Panc1 (cell line): ENCODE data around the gene VWA8.

ENCODE experiments used
- TCF7L2 ChIP-seq: IDR thresholded peaks from 2 replicates; pipeline ENCODE4 v1.6.1; 2011; ENCODE audit warnings: mild to moderate bottlenecking, low read depth, low read length, inconsistent platforms
- TF ChIP-seq, protein P1 (sequence below): fragments of 450-650 bp; IDR thresholded peaks from 2 replicates; pipeline ENCODE4 v1.5.1; 2017; ENCODE audit warnings: mild to moderate bottlenecking
- TF ChIP-seq, protein P2 (sequence below), 2 experiments: IDR thresholded peaks; 2 replicates each; pipeline ENCODE4 v1.6.1; 2011 to 2012; ENCODE audit warnings: low read depth in 2 of 2, control low read depth in 1 of 2, low read length in 1 of 2, mild to moderate bottlenecking in 1 of 2, moderate library complexity in 1 of 2; ENCODE audit not compliant: insufficient read depth in 1 of 2

DNA sequence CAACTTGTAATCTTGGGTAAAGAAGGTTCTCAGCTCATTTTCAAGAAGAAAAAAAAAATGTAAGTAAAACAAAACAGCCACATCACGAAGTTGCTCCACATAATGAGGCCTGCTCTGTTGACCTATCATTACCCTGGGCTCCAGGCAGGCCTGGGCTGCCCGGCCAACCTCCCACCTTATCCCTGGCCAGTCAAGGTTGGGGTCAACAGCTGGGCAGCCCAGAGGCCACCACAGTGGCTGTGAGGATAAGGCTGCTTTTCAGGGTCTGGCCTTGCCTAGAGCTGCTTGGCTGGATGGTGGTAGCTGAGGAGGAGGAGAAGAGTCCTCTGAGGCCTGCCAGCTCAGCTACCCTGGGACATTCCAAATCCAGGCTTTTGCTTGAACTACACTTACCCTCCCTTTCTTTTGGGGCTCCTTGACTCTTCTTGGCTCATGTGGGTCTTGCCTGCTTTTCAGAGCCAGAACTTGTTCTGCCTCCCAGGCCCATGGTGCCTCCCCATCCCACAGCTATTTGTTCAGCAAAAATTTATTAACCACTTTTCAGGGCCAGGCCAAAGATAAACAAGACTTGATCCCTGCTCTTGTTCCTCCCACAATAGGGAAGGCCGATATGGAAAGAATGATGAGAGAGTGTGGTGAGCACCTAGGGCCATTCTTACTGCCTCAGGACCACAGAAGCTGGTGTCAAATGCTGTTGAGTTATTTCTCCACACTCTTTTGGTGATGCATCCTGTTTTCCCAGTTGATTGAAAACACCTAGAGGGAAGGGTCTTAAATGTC is 401.9 kb downstream of the VWA8 start:
- TF ChIP-seq, protein P1, sequence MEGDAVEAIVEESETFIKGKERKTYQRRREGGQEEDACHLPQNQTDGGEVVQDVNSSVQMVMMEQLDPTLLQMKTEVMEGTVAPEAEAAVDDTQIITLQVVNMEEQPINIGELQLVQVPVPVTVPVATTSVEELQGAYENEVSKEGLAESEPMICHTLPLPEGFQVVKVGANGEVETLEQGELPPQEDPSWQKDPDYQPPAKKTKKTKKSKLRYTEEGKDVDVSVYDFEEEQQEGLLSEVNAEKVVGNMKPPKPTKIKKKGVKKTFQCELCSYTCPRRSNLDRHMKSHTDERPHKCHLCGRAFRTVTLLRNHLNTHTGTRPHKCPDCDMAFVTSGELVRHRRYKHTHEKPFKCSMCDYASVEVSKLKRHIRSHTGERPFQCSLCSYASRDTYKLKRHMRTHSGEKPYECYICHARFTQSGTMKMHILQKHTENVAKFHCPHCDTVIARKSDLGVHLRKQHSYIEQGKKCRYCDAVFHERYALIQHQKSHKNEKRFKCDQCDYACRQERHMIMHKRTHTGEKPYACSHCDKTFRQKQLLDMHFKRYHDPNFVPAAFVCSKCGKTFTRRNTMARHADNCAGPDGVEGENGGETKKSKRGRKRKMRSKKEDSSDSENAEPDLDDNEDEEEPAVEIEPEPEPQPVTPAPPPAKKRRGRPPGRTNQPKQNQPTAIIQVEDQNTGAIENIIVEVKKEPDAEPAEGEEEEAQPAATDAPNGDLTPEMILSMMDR: no peak
- TF ChIP-seq, protein P2, sequence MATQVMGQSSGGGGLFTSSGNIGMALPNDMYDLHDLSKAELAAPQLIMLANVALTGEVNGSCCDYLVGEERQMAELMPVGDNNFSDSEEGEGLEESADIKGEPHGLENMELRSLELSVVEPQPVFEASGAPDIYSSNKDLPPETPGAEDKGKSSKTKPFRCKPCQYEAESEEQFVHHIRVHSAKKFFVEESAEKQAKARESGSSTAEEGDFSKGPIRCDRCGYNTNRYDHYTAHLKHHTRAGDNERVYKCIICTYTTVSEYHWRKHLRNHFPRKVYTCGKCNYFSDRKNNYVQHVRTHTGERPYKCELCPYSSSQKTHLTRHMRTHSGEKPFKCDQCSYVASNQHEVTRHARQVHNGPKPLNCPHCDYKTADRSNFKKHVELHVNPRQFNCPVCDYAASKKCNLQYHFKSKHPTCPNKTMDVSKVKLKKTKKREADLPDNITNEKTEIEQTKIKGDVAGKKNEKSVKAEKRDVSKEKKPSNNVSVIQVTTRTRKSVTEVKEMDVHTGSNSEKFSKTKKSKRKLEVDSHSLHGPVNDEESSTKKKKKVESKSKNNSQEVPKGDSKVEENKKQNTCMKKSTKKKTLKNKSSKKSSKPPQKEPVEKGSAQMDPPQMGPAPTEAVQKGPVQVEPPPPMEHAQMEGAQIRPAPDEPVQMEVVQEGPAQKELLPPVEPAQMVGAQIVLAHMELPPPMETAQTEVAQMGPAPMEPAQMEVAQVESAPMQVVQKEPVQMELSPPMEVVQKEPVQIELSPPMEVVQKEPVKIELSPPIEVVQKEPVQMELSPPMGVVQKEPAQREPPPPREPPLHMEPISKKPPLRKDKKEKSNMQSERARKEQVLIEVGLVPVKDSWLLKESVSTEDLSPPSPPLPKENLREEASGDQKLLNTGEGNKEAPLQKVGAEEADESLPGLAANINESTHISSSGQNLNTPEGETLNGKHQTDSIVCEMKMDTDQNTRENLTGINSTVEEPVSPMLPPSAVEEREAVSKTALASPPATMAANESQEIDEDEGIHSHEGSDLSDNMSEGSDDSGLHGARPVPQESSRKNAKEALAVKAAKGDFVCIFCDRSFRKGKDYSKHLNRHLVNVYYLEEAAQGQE (IDR thresholded peaks at IDR 0.05; ENCODE audit: insufficient read depth in 1 of 2, low read depth in 2 of 2, low read length in 1 of 2): no peak
- TF ChIP-seq TCF7L2: no peak
